ENCODE data around the gene CDC25B.

The CDC25B gene

DNA sequence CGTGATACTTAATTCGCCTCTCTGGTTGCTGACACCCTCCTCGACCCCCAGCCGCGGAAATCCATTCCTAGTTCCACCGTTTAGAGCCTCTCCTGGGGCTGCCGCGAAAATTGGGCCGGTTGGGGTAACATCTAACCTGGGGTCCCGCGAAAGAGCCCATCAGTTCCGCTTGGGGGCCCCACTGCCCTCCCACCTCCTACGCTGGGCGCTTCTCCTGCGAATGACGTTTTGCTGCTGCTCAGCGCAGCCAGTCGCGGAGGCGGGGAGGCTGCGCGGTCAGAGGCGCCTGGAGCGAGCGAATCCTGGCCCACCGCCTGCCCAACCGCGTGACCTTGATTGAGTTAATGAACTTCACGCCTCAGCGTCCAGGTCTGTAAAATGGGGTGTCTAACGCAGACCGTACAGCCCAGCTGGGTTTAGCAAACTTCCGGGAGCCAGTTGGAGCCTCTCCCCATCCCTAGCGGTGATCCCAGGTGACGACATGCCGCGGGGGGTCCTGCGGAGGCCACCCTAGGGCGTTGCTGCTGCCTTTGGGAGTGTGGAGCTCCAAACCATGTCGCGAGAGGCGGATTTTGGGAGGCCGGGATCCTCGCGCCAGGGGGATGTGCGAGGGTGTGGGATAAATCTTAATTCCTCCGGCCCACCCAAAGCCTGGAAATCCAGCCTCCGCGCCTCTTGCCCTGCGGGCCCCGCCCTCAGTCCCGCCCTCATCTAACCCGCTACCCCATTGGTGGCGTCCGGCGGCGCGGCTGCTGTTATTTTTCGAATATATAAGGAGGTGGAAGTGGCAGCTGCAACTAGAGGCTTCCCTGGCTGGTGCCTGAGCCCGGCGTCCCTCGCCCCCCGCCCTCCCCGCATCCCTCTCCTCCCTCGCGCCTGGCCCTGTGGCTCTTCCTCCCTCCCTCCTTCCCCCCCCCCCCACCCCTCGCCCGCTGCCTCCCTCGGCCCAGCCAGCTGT is at the start of gene CDC25B:
Gene CDC25B, plus strand, starts transcription at position 800 of the 958 bp plus-strand sequence. CDS start 222 bp downstream, outside the sequence.
- DNase-seq: peak; percentile 82

DNA sequence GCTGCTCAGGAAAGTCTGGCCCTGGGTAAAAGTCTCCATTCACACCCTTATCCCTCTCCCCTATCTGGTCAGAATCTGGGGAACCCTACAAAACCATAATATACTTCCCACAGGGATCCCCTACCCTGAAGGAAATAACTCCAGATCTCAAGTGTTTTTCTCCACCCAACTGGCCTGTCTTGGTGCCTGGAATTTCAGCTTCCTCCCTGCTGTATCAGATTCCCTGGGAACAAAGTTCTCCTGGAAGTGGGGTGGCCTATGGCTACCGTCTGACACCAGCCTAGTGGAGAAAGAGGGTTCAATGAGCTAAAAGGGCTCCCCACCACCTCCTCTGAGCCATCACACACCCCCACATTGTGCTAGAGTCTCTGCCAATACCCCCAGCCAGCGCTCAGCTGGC is 48.6 kb upstream of the CDC25B start:
- DNase-seq: no peak

DNA sequence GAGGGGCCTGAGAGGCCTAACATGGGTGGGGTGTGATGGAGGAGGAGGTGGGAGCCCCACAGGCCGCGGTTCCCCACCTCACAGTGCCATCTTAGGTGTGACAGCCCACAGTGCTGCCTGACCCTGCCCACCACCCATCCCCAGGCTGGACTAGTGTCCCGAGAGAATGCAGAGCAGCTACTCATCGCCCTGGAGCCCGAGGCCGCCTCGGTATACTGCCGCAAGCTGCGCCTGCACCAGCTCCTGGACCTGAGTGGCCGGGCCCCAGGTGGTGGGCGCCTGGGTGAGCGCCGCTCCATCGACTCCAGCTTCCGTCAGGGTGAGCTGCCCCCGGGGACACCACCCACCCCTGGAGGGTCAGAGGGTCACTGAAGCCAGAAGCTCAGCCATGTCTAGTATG is 48.0 kb upstream of the CDC25B start:
- DNase-seq: no peak

DNA sequence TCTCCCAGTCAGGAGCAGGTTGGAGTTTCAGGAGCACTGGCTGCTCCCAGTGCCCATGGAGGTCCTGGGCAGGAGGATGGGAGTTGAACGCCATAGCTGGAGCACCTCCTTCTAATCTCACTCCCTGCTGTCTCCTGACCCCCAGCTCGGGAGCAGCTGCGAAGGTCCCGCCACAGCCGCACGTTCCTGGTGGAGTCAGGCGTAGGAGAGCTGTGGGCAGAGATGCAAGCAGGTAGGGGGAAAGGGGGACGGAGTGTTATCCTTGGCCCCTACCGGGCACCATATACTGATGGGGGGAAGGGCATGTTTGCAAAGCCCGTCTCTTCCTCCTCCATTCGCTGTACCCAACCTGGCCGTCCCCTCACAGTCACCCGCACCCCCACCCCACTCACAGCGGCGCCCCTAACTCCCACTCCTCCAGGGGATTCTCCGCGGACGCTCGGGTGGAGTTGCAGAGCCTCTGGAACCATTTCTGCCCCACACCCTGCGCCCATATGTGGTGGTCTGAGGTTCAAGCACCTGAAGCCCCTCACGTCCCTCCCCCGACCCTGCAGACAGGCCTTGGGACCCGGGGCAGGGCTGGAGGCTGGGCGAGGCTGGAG is 46.9 kb upstream of the CDC25B start:
- no peak for DNase-seq

DNA sequence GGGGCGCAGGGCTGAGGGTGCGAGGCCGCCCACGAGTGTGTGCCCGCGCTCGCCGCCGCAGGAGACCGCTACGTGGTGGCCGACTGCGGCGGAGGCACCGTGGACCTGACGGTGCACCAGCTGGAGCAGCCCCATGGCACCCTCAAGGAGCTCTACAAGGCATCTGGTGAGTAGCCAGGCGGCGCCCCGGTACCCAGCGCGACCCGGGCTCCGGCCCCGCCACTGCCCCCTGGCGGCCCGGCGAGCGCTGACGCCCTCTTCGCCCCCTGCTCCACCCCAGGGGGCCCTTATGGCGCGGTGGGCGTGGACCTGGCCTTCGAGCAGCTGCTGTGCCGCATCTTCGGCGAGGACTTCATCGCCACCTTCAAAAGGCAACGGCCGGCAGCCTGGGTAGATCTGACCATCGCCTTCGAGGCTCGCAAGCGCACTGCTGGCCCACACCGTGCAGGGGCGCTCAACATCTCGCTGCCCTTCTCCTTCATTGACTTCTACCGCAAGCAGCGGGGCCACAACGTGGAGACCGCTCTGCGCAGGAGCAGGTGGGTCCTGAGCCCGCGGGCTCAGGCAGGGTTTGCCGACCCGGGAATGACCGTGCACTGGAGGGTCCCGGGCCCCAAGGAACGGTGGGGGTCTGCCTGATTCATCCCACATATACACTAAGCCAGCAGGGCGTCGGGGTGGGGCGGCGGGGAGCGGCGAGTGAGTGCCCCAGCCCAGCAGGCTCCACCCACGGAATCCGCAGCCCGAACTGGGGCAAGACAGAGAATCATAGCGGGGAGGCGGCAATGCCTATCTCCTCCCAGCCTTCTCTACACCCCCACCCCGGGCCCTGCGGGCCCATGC is 46.2 kb upstream of the CDC25B start:
- DNase-seq: no peak

DNA sequence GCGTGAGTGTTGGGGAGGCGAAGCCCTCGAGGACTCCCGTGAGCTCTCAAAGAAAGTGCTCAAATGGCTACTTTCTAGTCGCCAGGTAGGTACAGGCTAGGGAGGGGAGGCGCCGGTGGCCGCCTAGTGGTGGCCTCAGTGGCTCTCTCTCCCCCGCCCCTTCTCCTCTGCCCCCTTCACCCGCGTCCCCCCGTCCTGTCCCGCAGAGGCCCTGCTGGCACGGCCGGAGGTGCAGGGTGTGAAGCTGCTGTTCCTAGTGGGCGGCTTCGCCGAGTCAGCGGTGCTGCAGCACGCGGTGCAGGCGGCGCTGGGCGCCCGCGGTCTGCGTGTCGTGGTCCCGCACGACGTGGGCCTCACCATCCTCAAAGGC is 44.8 kb upstream of the CDC25B start:
- no peak for DNase-seq

DNA sequence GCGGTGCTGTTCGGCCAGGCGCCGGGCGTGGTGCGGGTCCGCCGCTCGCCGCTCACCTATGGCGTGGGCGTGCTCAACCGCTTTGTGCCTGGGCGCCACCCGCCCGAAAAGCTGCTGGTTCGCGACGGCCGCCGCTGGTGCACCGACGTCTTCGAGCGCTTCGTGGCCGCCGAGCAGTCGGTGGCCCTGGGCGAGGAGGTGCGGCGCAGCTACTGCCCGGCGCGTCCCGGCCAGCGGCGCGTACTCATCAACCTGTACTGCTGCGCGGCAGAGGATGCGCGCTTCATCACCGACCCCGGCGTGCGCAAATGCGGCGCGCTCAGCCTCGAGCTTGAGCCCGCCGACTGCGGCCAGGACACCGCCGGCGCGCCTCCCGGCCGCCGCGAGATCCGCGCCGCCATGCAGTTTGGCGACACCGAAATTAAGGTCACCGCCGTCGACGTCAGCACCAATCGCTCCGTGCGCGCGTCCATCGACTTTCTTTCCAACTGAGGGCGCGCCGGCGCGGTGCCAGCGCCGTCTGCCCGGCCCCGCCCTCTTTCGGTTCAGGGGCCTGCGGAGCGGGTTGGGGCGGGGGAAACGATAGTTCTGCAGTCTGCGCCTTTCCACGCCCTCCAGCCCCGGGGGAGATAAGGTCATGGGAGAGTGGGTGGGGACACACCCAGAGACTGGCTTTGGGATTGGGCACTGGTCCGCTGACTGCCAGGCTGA is 44.3 kb upstream of the CDC25B start:
- no peak for DNase-seq

DNA sequence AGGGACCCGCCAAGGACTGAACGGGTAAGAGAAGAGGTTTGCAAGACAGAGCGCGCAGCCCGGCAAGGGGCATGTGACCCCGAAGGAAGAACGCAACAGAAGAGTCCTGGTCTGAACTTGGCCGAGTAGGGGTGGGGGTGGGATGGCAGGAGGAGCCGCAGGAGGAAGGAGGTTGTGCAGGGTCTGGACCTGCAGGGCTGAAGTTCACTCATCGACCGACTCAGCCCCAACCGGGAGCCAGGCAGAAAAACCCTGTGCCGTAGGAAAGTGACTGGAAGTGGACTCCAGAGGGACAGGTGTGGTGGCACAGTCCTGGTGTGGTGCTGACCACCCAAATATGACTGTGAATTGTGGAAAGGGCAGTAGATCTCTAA is 43.7 kb upstream of the CDC25B start:
- no peak for DNase-seq

DNA sequence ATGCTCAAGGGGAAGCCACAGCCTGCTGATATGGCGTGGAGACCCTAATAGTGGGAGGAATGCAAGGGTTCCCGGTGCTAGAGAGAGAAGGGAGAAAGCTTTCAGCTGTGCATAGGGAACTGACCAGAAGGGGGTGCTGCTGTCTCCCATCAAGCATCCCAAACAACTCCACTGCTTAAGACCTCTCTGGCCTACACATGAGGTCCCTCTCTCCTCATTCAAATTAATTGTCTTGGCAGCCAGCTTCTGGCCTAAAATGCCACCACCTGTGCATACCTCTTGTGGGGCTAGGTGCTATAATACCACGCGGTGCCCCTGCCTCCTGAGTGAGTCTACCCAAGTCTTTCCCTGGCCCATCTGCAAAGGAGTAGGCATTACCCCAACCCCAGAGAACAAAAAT is 43.0 kb upstream of the CDC25B start:
- peak; percentile 57 for DNase-seq

DNA sequence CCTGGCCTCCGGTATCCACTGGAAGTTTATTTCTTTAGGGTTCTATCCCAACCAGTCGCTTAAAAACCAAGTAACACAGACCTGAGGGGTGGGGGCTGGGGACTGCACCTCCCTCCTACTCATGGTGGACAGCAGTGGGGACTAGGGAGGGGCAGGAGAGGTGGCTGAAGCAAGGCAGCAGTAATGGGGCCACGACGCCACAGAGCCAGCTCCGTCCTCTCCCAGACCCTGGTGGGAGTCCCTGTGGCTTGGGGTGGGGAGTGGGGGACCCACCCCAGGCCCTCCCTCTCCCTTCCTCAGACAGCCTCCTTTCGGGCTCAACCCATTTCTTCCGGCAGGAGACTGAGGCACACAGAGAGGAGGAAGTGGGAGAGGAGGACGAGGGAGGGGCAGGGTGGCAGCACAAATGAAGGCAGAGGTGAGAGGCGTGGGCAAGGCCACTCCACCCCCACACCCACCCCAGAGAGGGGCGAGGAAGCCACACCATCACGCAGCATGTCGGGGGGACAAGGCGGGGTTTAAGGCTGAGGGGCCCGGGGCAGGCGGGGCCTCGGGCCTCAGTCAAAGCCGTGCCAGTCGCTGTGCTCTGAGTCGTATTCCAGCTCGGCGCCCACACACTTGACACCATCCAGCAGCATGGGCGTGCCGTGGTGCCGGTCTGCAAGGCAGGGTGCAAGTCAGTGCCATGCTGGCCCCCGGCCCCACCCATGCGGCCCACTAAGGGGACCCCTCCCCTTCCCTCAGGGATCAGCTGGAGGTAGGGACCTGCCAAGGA is 42.4 kb upstream of the CDC25B start:
- no peak for DNase-seq

DNA sequence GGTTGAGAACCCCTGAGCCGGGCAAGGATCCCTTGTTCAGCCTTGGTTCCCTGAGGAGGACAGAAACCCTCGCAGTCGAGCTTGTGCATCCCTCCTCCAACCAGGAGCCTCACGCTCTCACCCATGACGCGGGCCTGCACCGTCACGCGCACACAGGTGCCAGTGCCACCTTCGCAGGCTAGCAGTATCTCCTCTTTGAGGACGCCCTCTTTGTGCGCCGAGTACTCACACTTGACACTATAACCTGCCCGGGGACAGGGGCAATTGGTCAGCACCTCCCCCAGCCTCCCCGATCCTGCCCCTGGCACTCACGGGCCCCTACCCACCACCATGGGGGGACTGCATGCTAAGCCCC is 41.9 kb upstream of the CDC25B start:
- DNase-seq: no peak

DNA sequence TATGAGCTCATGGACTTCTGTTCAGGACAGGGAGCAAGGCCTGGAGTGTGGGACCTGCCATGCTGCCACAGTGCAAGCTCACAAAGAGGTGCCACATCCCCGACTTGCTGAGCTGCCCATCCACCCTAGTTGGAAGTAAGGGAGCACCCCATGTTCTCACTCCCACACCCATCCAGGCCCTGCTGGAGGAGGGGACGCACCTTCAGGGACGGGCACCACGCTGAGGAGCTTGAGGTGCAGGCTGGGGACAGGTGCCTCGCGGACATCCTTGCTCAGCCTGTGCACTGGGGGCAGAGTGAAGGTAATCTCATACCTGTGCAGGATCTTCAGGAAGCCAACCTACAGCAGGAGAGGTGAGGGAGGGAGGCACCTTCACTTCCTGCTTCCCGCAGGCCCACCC is 40.8 kb upstream of the CDC25B start:
- no peak for DNase-seq

DNA sequence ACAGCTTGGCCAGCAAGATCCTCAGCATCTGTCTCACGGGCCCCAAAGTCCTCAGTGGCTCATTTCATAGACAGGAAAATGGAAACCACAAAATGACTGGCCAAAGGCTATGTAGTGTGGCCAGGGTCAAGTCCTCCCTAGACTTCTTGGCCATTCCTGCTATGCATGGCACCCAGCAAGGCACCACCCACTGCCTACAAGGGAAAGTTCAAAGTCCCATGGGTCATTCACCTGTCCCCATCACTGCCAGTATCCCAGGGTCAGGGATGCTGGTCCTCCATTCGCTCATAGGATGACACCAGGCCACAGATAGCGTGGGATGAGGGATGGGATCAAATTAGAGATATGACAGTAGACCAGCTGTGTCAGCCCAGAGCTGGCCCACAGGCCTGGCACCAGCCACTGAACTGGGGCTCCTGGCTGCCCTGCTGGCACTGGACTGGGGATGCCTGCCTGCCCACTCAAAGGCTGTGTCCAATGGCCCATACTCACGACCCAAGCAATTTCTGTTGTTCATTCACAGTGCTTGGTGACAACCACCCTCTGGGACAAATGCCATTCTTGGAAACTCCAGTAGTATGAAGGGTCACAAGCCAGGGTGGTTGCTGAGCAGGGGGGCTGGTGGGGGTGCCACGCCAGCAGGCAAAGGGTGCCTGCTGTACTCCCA is 40.2 kb upstream of the CDC25B start:
- no peak for DNase-seq

DNA sequence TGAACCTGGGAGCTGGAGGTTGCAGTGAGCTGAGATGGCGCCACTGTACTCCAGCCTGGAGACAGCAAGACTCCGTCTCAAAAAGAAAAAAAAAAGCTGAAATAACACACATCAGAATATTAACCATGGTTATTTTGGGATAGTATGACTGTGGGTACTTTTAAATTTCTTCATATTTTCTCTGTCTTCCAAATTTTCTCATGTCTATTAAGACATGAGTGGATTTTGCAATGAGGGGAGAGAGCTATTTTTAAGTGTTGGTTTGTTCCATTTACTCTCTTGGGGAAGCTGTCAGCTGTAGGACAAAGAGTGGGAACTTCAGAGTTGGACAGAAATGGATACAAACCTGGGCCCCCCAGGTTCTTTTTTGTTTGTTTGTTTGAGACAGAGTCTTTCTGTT is 38.8 kb upstream of the CDC25B start:
- no peak for DNase-seq

DNA sequence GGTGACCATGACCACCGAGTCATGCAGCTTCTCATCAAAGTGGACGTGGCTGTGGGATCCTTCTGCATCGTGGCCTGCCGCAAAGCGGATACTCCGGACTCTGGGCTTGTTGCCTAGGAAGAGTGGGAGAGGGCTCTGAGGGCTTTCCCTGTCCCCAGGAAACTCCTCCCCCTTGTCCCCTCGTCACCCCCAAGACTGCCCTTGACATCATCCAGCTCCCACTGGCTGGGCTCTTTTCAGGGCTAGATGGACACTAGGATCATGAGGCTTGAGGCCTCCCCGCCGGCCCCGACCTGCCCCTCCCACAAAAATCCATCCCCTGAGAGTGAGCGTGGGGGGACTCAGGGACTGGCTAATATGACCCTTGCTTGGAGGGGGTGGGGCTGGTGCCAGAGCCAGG is 37.5 kb upstream of the CDC25B start:
- no peak for DNase-seq

DNA sequence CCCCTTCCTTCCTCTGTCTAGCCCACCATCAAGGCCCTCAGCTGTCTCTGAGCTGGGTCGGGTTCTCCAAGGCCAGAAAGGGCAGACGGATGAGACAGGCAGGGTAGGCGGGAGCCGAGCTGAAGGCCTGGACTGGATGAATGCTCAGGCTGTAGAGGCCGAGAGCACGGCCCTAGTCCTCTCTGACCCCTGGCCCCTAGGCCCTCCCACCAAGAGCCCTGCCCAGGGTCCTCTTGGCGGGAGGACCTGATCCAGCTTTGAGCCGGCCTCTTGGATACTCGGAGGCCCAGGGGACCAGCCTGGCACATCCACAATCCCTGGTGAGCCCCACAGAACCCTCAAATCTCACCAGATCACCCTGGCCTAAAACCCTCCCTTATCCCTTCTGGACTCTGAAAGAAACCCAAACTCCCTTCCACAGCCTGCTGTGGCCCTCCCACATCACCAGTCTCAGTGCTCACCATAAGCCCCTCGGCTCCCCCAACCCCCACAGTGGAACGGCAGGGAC is 36.7 kb upstream of the CDC25B start:
- no peak for DNase-seq

DNA sequence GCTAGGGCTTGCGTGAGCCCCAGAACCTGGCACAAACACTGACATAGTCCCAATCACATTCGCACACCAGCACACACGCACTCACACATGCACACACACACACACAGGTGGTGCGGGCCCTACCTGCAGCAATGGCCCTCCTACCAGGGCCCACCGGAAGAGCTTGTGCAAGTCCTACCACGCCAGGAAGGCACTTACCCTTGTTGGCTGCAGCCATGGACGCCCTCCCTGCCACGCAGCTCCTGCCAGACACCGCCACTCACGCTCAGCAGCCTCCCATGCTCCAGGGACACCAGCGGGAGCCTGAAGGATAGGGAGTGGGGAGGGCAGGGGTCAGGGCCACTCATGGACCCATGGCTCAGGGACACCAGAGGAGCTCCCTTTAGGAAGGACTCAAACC is 36.2 kb upstream of the CDC25B start:
- DNase-seq: no peak

DNA sequence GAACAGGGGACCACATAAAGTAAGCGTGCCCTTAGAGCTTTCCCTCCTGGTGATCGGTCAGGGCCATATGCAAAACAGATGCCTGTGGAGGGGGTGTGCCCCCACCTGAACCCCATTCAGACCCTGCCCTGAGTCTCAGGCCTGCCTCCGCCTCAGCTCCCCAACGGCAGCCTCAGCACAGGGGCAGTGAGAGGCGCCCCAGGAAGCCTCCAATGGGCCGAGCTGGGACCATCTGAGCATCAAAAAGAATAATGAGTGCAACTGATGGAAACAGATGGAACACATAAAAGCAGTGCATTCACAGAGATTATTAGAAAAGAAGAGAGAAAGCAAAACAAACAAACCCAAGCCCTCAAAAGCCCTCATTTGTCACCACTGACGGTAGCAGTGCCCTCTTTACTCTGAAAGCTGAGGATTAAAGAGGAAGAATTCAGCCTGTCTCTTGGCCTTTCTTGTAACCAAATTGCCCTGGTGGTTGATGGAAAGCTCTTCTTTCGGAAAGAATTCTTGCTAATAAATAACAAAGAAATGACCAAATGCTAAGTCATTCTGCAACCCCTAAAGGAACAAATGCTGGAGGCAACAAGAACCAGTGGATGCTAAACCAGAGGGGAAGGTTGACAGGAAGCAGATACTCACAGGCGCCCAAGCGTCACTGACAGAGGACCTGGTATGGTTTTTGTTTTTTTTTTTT is 35.3 kb upstream of the CDC25B start:
- DNase-seq: no peak

DNA sequence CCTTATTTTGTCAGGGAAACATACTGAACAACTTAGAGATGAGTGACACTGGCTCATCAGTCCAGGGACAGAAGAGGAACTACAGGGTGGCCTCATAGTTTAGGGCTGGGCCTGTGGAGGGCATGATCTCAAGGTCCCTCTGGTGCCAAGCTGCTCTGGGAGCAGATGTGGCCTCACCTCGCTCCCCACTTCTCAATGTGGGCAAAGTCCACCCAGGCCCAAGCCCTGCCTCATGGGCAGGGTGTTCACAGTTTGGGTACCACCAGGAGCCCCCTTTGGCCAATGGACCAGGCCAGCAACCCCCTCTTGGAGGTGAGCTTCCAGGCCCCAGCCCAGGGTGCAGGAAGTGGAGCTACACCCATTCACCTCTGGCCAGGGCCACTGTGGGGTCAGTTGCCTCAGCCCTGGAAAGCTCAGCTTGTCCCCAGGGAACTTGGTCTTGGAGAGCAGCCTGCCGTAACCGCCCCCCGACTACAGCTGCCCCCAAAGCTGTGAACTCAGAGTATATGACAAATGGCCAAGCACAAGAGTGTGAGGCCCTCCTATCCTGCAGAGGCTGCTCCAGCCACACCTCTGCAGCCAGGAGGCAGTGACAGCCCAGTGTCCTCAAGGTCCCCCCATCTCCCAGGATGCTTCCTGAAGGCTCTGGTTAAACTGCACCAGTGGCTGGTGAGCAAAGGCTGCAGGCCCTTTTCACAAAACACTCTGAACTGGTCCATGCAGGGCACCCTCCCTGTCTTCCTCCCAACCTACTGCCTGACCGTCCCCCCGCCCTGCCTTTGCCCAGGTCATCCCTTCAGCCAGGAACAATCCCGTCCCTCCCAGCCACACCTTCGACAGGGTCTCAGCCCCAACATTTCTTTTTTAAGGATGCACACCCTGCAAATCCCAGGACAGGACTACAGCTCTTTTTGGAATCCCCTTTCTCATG is 32.2 kb upstream of the CDC25B start:
- no peak for DNase-seq

DNA sequence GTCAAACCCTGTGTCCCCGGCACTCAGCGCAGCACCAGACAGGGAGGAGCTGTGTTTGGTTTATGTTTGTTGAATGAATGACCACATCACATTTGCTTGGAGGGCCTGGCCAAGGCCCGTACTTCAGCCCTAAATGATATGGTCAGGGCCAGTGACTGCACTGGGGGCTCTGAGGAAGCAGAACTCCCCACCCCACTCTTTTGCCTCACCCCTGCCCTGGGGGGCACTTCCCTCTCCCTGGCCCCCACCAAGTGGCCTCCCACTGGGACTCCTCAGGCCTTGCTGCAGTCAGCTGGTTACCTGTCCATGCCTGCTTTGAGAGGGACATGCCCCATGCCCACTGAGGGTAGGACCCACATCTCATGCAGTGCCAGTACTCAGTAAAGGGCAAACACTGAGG is 31.5 kb upstream of the CDC25B start:
- DNase-seq: no peak
